Activated T-cell treated with anti-CD3 and anti-CD28 coated beads, Interleukin-2, amount 50 U/mL, for 1 hour (primary cell): Measurements from ENCODE around the gene GLT8D2.
"Not testable (repeated sequence)": the region's sequence is repeated elsewhere in the genome, so short reads cannot be mapped to it uniquely, and the experiment has no call there.

Source experiments
- DNase-seq: peaks from one replicate; pipeline ENCODE4 v3.0.0-alpha.2; 2020

GLT8D2 gene

DNA sequence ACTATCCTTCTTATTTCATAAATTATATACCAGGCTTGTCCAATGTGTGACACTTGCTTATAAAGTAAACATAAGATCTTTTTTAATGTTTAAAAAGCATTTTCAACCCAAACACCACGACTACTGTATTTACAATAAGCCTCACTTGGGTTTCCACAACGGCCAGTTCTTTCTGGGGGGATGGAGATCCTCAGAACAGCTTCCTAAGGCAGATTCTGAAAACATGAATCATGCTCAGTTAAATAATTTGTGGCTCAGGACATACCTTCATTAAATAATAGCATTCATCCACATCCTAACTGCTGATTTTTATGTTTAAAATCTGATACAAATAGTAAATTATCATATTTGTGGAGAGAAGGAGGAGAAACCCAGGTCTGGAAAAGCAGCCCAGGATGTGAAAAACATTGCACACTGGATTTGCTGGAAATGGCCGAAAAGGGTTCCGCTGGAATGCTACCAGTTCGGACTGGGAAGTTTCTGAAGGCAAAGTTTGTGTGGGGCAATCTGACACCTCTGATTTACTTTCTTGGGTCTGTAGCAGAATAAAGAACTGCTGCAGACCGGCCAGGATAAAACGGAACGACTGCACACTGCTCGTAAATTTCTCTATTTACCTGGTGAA is 597 bp downstream of the GLT8D2 start:
- no peak for DNase-seq

DNA sequence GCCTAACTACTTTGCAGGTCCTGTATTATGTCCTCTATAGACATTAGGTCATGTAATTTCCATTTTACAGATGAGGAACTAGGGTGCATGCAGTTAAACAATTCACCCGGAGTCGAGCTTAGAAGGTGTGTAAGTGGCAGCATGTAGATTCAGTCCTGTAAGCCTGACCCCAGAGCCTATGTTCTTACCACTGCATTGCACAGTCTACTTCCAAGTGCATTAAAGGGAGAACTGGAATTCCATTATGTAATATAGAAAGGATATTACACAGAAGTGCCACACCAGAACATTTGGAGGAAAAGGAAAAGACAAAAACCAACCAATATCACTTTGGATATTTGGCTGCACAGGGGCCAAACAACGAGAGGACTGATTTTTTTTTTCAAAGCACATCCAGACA is 1.2 kb downstream of the GLT8D2 start:
- no peak for DNase-seq

DNA sequence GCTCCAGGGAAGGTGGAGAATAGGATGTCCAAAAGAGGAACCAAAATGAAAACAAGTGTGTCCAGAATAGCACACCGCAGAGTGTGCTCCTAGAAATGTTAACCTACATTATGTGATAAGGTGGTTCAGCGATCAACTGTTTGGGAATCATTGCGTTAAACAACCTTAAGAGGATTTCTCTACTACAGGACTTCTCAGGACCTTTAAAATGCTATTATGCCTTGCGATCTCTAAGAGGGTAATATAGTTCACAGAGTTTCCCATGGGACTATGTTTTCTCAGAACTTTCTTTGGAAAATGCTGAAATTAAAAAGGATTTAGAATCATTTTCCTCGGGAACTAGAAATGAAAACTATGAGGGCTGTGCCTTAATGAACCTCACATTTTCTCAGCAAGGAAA is 1.8 kb downstream of the GLT8D2 start:
- DNase-seq, result no peak

DNA sequence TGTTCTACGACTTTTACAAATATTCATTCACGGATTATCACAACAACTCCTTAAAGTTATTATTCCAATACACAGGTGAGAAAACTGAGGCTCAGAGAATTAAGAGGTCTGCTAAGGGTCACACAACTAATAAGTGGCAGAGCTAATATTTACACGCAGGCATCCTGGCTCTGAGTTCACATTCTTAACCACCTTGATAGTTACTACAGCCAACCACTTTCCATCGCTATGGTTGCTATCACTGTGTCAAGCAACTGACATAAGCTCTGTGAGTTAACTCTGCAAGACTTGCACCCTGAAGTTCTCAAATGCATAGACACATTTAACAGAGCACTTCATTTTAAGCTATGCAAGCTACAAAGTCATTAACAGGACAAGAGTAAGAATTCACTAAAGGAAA is 3.7 kb downstream of the GLT8D2 start:
- DNase-seq, result no peak

DNA sequence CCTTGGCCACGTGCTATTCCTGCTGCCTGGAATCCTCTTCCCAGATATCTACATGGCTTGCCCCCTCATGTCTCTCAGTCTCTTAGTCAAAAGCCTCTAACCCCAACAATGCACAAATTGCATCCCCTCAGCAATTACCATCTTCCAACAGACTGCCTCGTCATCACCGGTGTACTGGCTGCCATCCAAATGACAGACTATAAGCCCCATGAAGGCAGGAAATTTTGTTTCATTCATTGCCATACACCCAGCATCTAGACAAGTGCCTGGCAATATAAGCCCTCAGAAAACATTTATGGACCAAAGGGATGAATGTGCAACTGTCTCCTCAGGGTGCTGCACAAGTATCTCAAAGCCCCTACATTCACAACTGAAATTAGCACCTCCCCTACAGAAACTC is 5.8 kb downstream of the GLT8D2 start:
- no peak for DNase-seq

DNA sequence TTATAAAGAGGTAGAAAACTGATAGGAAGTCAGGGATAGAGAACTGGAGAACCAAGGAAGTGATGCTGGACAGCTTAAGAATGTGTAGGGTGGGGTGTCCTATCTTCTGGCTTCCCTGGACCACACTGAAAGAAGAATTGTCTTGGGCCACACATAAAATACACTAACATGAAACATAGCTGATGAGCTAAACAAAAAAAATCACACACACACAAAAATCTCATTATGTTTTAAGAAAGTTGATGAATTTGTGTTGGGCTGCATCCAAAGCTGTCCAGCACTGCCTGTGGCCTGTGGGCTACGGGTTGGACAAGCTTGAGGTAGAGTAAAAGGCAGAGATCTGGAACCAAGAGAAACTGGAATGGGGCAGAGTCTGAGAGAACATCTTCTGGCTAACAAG is 7.4 kb downstream of the GLT8D2 start:
- no peak for DNase-seq

DNA sequence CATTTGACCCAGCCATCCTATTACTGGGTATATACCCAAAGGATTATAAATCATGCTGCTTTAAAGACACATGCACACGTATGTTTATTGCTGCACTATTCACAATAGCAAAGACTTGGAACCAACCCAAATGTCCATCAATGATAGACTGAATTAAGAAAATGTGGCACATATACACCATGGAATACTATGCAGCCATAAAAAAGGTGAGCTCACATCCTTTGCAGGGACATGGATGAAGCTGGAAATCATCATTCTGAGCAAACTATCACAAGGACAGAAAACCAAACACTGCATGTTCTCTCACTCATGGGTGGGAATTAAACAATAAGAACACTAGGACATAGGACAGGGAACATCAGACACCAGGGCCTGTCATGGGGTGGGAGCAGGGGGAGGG is 10.2 kb downstream of the GLT8D2 start:
- not testable (repeated sequence) for DNase-seq

DNA sequence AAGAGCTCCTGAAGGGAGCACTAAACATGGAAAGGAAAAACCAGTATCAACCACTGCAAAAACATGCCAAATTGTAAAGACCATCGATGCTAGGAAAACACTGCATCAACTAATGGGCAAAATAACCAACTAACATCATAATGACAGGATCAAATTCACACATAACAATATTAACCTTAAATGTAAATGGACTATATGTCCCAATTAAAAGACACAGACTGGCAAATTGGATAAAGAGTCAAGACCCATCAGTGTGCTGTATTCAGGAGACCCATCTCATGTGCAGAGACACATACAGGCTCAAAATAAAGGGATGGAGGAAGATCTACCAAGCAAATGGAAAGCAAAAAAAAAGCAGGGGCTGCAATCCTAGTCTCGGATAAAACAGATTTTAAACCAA is 13.8 kb downstream of the GLT8D2 start:
- DNase-seq, result not testable (repeated sequence)

DNA sequence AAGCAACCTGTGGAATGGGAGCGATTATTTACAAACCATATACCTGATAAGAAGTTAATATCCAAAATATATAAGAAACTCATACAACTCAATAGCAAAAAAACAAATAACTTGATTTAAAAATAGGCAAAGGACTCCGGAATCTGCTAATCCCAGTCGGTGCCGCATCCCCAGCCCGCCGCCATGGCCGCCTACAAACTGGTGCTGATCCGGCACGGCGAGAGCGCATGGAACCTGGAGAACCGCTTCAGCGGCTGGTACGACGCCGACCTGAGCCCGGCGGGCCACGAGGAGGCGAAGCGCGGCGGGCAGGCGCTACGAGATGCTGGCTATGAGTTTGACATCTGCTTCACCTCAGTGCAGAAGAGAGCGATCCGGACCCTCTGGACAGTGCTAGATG is 19.4 kb downstream of the GLT8D2 start:
- DNase-seq, result not testable (repeated sequence)

DNA sequence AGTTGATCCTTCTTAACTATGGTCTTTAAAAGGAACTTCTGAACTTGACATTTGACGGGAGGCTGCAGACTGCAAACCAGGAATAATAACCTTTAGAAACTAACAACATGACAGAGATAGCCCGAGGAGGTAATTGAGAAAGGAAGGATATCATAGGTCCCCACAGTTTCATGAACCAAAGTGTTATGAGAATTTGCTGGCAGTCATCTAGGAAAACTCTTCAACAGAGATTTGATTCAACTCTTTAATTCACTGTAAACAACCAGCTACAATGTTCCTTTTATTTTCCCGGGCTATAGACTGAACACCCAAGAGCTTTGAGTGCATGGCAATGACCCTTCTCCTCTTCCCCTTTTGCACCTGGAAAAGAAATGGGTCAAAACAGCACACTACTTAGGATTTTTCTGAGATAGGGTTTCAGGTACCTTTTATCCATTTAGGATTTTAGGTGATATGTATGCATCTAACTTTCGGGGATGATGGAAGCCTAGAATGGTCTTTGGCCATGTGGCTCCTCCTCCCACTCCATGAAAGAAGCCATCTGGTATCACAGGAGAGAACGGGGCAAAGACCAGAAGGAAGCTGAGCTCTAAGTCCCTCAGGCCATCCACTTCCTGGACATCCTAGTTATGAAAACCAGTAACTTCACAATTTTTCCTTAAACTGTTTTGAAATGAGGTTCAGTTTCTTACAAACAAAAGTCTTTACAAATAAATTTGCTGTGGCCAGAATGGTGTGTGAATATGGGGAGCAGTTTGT is 23.0 kb downstream of the GLT8D2 start:
- no peak for DNase-seq

DNA sequence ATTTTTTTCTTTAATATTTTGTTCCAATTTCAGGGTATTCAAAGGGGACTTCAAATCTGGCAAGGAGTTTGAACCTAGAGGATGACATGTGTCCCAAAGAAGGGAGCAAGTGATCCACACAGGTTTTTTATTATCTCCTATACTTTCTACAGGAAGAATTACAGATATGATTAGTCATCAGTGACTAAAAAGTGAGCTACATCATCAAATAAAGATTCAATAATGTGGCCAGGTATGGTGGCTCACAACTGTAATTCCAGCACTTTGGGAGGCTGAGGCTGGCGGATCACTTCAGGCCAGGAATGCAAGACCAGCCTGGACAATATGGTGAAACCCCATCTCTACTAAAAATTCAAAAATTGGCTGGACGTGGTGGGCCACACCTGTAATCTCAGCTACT is 24.2 kb downstream of the GLT8D2 start:
- DNase-seq, result no peak

DNA sequence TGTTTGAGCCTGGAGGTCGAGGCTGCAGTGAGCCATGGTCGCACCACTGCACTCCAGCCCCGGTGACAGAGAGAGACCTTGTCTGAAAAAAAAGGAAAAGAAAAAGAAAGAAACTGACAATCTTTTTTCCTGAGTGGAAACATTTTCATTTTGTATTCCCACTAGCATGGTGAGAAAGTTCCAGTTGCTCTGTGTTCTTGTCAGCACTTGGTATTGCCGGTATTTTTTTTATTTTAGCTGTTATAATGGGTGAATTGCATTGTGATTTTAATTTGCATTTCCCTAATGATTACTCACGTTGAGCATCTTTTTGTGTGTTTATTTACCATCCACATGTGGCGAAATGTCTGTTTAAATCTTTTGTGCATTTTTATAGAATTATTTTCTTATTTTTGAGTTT is 25.6 kb downstream of the GLT8D2 start:
- no peak for DNase-seq

DNA sequence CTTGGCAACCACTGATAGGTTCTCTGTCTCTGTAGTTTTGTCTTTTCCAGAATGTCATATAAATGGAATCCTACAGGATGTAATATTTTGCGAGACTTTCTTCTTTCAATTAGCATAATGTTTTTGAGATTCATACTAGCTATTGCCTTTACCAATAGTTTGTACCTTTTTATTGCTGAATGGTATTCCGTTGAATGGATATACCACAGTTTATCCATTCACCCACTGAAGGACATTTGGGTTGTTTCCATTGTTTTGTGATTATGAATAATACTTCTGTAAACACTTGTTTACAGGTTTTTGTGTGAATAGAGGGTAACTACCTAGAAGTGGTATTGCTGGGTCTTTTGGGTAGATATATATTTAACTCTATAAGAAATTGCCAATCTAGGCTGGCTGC is 26.3 kb downstream of the GLT8D2 start:
- DNase-seq, result no peak

DNA sequence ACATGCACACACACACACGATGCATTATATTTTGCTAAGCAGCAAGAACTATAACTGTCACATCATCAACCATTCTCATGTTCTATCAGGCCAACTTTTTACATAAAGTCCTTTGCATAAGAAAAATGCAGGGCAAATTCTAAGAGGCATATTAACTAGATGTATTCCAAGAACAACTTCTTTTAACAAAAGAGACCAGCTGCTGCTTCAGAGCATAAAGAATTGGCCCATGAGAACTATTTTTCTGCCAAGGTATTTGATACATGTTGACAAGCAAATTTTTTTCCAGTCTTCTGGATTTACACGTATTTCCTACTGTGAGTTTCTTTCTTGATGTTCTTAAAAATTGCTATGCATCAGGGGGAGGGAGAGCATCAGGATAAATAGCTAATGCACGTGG is 27.2 kb downstream of the GLT8D2 start:
- no peak for DNase-seq

DNA sequence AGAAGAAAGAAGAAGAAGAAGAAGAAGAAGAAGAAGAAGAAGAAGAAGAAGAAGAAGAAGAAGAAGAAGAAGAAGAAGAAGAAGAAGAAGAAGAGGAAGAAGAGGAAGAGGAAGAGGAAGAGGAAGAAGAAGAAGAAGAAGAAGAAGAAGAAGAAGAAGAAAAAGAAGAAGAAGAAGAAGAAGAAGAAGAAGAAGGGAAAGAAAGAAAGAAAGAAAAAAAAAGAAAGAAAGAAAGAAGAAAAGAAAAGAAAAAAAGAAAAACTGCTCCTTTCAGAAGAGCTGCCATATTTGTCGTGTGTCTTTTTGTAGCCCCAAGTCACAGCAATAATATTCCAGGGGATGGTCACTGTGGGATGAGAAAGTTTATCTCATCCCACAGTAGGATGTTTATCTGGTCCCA is 28.1 kb downstream of the GLT8D2 start:
- not testable (repeated sequence) for DNase-seq

DNA sequence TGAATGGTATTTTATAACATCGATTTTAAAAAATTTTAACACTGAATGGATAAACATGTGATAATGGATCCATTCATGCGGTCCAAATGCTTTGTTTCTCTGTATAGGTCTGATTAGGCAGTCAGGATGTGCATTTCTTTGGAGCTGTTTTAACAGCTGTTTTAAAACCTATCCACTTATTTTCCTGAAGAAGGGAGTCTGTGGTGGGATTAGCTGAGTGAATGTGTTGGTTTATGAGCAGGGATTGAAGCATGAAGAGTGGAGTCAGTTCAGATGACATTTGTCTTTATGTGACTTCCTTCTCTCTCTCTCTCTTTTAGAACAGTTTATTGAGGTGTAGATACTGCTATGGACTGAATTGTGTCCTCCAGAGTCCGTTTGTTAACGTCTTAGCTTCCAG is 37.7 kb downstream of the GLT8D2 start:
- no peak for DNase-seq

DNA sequence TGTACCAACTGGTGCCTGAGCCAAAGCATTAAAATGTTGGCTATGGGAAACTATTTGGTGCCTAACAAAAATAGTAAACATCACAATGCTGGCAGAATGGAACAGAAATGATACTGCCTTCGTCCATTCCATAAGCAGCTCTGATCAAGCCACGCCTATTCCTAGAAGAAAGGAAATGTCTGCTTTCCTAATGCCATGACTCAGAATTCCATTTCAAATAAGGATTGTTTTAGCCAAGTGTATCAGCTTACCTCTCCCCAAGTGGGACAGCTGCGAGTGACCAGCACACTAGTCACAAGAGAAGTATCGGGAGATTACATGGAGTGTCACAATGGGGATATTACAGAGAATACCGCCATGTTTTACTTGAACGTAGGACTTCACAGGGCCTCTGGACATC is 38.7 kb downstream of the GLT8D2 start:
- DNase-seq, result no peak

DNA sequence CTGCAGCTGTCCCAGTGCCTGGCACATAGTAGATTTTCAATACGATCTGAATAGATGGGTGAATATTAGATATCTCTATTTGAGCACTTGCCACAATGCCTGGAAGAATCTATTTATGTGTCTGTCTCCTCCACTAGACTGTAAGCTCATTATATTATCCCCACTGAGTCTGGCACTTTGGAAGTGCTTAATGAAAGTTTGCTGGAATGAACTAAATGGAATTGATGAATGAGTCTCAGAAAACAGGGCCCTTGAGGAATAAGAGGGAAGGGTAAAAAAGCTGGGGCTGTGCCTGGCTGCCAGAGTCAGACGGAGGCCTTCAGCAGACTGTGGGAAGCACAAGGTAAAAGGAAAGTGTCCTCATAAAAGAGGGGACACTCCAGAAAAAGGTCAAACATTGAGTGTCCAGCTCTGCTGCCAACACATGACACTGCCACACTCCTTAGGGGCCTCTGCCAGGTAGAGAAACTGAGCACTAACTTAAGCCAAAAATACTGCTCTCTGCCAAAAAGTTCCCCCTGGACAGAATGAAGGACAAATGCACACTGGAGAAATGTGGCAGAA is 39.3 kb downstream of the GLT8D2 start:
- no peak for DNase-seq

DNA sequence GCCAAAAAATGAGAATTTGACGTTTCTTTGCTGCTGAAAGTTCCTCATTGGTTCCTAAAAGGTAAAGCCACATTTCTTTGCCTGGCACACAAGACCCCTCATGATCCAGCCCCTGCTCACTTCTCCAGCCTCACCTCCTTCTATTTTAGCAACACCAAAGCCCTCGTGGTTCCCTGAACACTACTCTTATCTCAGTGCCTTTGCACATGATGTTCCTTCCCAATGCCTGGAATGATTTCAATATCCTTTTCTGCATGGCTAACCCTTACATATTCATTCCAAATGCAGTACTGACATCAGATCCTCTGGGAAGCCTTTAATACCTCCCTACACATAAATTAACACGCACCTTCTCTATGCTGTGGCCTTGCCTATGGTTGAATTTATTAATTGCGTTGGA is 39.9 kb downstream of the GLT8D2 start:
- no peak for DNase-seq

DNA sequence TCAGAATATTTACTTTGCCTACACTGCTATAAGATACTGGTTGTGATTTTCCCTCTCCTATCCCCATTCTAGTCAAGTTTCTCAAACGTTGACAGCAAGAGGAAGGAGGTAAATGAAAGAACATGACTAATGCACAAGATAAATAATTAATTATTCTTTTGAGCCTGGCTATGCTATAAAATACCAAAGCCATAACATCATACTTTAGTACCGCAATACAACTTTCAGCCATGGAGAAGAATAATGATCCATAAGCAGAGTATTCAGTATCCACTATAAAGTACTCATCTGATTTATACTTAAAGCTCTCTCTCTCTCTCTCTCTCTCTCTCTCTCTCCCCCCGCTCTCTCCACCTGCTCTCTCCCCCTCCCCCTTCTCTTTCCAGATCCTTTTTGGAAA is 43.1 kb downstream of the GLT8D2 start:
- no peak for DNase-seq

DNA sequence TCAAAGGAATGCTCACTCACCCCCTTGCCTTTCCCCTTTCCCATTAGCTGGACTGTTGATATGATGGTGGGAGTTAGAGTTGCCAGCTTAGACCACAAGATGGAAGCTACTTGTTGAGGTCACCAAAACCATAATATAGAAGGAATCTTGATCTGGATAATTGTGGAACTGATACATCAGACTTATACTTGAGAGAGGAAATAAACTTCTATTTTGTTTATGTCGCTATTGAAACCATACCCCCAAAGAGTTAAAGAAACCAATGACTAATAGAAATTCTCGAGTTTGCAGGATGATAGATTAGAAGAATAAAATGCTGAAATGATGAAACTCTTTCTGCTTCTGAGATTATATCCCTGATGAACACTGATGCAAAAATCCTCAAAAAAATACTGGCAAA is 46.4 kb downstream of the GLT8D2 start:
- DNase-seq, result no peak

DNA sequence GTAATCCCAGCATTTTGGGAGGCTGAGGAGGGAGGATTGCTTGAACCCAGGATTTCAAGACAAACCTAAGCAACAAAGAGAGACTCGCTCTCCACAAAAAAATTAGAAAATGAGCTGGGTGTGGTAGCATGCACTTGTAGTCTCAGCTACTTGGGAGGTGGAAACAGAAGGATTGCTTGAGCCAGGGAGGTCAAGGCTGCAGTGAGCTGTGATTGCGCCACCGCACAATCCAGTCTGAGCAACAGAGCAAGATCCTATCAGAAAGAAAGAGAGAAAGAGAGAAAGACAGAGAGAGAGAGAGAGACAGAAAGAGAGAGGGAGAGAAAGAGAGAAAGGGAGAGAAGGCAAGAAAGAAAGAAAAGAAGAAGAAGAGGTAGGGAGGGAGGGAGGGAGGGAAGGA is 47.3 kb downstream of the GLT8D2 start:
- DNase-seq, result no peak

DNA sequence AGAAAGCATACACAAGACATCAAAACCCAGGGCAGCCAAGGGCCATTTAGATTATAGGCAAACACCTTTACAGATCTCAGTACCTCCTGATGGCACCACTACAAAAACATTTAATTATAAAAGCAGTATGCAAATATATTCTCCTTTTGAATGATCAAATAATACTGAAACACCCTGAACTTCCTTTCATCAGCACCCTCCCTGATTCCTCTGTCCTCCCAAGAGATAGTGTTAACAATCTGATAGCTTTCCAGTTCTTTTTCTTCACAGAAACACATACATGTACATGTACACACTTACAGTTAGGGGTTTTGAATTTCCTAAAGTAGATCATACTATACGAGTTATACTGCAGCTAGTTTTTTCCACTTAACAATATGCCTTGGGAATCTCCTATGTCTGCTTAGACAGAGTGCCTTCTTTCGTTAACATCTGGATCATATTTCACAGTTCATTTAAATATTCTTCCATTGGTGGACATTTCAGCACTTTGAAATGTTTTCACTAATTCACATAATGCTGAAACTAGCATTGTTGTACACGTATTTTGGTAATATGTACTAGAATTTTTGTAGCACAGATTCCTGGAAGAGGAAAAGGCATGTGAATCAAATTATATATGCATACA is 49.1 kb downstream of the GLT8D2 start:
- DNase-seq, result no peak

DNA sequence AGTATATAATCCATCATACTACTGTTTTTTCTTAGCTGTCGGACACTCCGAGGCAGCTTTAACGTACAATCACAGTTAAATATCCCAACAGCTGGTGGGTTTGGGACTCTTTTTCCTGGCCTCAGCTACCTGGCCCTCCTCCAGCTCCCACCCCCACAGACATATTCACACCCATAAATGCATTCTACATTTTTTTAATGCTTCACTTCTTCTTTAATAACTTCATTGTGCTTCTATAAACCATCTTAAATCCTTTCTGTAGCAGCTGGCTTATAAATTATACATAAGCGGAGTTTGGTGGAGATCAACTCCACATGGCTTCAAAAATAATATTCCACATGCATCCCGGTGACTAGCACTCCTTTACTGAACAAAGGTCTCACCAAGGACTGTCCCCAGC is 51.0 kb downstream of the GLT8D2 start:
- DNase-seq, result no peak
